ENCODE data around the gene ATXN10.

The ATXN10 gene

DNA sequence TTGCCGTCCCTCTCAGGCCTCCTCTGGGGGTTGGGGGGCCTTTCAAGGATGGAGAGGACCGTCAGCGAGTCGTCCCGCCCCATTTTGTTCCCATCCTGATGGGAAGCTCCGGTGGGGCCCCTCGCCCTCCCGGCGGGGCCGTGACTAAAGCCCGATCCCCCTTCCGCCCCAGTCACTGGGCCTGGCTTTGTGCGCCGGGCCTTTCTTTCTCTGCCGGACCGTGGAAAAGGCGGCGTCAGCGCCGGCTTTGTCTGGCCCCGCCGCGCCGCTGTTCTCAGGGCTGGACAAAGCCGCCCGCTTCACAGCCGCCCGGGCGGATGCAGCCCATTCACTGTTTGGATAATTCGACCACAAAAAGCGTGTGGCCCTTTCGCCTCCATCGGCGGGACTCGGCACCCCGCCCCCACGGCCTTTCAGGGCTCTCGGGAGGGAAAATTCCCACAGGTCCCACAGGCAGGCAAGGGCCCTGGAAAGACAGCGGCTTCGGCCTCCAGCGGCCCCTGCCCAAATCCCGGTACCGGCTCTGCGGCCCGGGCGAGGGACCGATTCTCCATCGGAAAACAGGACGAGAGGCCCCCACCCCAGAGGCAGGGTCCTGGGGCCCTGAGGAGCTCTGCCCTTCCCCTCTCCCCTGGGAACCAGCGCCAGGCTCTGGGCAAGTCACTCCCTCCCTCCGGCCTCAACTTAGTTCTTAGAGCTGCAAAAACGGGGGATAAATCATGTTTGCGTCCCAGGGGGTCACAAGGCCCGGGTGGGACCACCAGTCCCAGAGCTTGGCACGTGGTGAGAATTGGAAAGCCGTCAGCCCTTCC lies 218.1 kb downstream of the ATXN10 start:
- ATAC-seq (ENCODE audit: insufficient read depth, low read depth) (no peak), DNase-seq (no peak)
- no peak overlapping the region for H3K27ac ChIP-seq (ENCODE audit: low read length)
- H3K4me3 ChIP-seq (ENCODE audit: low read depth in 1 of 2, low read length in 2 of 2): no peak overlapping the region
- H3K27me3 ChIP-seq (ENCODE audit: insufficient read depth, low read length, poor library complexity): no peaks in the 10 kb centered on the region
- H4K20me1 ChIP-seq (ENCODE audit: insufficient read depth, low read length): no peaks in the 10 kb centered on the region
- no peak overlapping the region for H3K9ac ChIP-seq (ENCODE audit: low read depth, low read length)
- H3K9me3 ChIP-seq (ENCODE audit: insufficient read depth, low read length, severe bottlenecking): no peaks in the 10 kb centered on the region
- H3K4me1 ChIP-seq (ENCODE audit: insufficient read depth, low read length): no peaks in the 10 kb centered on the region
- no peak overlapping the region for H2AFZ ChIP-seq (ENCODE audit: low read depth, low read length)
- no peaks in the 10 kb centered on the region for H3K36me3 ChIP-seq (ENCODE audit: insufficient read depth, low read length)
- TF ChIP-seq, protein P1, sequence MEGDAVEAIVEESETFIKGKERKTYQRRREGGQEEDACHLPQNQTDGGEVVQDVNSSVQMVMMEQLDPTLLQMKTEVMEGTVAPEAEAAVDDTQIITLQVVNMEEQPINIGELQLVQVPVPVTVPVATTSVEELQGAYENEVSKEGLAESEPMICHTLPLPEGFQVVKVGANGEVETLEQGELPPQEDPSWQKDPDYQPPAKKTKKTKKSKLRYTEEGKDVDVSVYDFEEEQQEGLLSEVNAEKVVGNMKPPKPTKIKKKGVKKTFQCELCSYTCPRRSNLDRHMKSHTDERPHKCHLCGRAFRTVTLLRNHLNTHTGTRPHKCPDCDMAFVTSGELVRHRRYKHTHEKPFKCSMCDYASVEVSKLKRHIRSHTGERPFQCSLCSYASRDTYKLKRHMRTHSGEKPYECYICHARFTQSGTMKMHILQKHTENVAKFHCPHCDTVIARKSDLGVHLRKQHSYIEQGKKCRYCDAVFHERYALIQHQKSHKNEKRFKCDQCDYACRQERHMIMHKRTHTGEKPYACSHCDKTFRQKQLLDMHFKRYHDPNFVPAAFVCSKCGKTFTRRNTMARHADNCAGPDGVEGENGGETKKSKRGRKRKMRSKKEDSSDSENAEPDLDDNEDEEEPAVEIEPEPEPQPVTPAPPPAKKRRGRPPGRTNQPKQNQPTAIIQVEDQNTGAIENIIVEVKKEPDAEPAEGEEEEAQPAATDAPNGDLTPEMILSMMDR (IDR thresholded peaks at IDR 0.05; ENCODE audit: borderline replicate concordance, extremely low read depth, low read length, poor library complexity, severe bottlenecking): no peak
- no peak for TF ChIP-seq EZH2 (IDR thresholded peaks at IDR 0.05; ENCODE audit: borderline replicate concordance, low read depth, low read length, severe bottlenecking)
- no peak overlapping the region for H3K4me2 ChIP-seq (ENCODE audit: insufficient read depth, low read length)
- no peaks in the 10 kb centered on the region for H3K79me2 ChIP-seq (ENCODE audit: insufficient read depth, low read length)

DNA sequence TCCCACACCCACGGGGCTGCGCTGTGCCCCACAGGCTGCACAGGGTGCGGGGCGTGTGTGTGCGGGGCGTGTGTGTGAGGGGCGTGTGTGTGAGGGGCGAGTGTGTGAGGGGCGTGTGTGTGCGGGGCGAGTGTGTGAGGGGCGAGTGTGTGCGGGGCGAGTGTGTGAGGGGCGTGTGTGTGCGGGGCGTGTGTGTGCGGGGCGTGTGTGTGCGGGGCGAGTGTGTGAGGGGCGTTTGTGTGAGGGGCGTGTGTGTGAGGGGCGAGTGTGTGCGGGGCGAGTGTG lies 218.7 kb downstream of the ATXN10 start:
- H3K4me1 ChIP-seq (ENCODE audit: insufficient read depth, low read length): no peaks in the 10 kb centered on the region
- DNase-seq (no peak), ATAC-seq (ENCODE audit: insufficient read depth, low read depth) (no peak)
- no peak overlapping the region for H3K4me2 ChIP-seq (ENCODE audit: insufficient read depth, low read length)
- no peak overlapping the region for H3K4me3 ChIP-seq (ENCODE audit: low read depth in 1 of 2, low read length in 2 of 2)
- H3K9me3 ChIP-seq (ENCODE audit: insufficient read depth, low read length, severe bottlenecking): no peaks in the 10 kb centered on the region
- H4K20me1 ChIP-seq (ENCODE audit: insufficient read depth, low read length): no peaks in the 10 kb centered on the region
- H3K27me3 ChIP-seq (ENCODE audit: insufficient read depth, low read length, poor library complexity): peaks cover under 1% of the 10 kb centered on the region
- no peak overlapping the region for H2AFZ ChIP-seq (ENCODE audit: low read depth, low read length)
- H3K36me3 ChIP-seq (ENCODE audit: insufficient read depth, low read length): no peaks in the 10 kb centered on the region
- H3K9ac ChIP-seq (ENCODE audit: low read depth, low read length): no peak overlapping the region
- no peaks in the 10 kb centered on the region for H3K79me2 ChIP-seq (ENCODE audit: insufficient read depth, low read length)
- TF ChIP-seq, protein P1 (IDR thresholded peaks at IDR 0.05; ENCODE audit: borderline replicate concordance, extremely low read depth, low read length, poor library complexity, severe bottlenecking): no peak
- H3K27ac ChIP-seq (ENCODE audit: low read length): no peak overlapping the region

DNA sequence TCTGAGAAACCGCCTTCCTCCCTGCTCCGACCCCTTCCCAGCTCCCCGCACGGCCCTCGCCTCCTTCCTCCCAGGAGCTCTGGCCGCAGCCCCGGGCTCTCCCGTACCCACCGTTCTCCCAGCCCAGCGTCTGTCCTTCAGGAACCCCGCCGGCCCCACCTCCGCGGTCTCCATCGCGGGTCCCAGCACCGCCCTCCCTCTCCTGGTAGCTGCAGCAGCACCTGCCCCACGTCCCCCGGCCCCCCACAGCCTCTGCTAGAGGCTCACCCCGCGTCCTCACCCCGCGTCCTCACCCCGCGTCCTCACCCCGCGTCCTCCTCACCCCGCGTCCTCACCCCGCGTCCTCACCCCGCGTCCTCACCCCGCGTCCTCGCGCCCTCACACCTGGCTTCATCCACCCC lies 219.4 kb downstream of the ATXN10 start:
- Histone ChIP-seq H3K4me2 (ENCODE audit: insufficient read depth, low read length) (no peak overlapping the region), H3K9ac (ENCODE audit: low read depth, low read length) (no peak overlapping the region), H3K4me3 (ENCODE audit: low read depth in 1 of 2, low read length in 2 of 2) (no peak overlapping the region), H3K4me1 (ENCODE audit: insufficient read depth, low read length) (no peaks in the 10 kb centered on the region), H3K27ac (ENCODE audit: low read length) (no peak overlapping the region), H3K79me2 (ENCODE audit: insufficient read depth, low read length) (no peaks in the 10 kb centered on the region), H4K20me1 (ENCODE audit: insufficient read depth, low read length) (no peaks in the 10 kb centered on the region), H3K27me3 (ENCODE audit: insufficient read depth, low read length, poor library complexity) (peaks cover 8% of the 10 kb centered on the region), H3K9me3 (ENCODE audit: insufficient read depth, low read length, severe bottlenecking) (no peaks in the 10 kb centered on the region), H2AFZ (ENCODE audit: low read depth, low read length) (no peak overlapping the region), H3K36me3 (ENCODE audit: insufficient read depth, low read length) (no peaks in the 10 kb centered on the region)
- TF ChIP-seq, protein P1 (IDR thresholded peaks at IDR 0.05; ENCODE audit: borderline replicate concordance, extremely low read depth, low read length, poor library complexity, severe bottlenecking): no peak
- TF ChIP-seq EZH2 (IDR thresholded peaks at IDR 0.05; ENCODE audit: borderline replicate concordance, low read depth, low read length, severe bottlenecking): no peak
- ATAC-seq (ENCODE audit: insufficient read depth, low read depth) (no peak), DNase-seq (no peak)
